ENCODE measurements around the gene ITFG1.
"Not testable (repeated sequence)": the region's sequence is repeated elsewhere in the genome, so short reads cannot be mapped to it uniquely, and the experiment has no call there.

Gene ITFG1

DNA sequence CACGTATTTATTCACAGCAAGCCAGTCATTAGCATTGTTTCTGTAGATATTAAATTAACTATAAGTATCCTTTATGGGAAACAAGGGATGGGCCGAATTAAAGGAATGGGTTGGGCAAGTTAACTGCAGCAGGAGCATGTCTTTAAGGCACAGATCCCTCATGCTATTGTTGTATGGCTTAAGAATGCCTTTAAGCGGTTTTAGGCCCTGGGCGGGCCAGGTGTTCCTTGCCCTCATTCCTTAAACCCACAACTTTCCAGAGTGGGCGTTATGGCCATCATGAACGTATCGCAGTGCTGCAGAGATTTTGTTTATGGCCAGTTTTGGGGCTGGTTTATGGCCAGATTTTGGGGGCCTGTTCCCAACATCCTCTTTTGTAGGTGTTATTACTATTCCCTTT is 9.3 kb upstream of the ITFG1 start:
- Histone ChIP-seq H3K9me3 (no peaks in the 10 kb centered on the region), H3K27me3 (no peaks in the 10 kb centered on the region), H3K4me3 (ENCODE audit: low read depth, low read length) (no peak overlapping the region), H3K4me1 (peaks cover 18% of the 10 kb centered on the region), H3K36me3 (no peaks in the 10 kb centered on the region)
- no peak for DNase-seq
- TF ChIP-seq, protein P1, sequence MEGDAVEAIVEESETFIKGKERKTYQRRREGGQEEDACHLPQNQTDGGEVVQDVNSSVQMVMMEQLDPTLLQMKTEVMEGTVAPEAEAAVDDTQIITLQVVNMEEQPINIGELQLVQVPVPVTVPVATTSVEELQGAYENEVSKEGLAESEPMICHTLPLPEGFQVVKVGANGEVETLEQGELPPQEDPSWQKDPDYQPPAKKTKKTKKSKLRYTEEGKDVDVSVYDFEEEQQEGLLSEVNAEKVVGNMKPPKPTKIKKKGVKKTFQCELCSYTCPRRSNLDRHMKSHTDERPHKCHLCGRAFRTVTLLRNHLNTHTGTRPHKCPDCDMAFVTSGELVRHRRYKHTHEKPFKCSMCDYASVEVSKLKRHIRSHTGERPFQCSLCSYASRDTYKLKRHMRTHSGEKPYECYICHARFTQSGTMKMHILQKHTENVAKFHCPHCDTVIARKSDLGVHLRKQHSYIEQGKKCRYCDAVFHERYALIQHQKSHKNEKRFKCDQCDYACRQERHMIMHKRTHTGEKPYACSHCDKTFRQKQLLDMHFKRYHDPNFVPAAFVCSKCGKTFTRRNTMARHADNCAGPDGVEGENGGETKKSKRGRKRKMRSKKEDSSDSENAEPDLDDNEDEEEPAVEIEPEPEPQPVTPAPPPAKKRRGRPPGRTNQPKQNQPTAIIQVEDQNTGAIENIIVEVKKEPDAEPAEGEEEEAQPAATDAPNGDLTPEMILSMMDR (IDR thresholded peaks at IDR 0.05; ENCODE audit: low read depth, low read length), result no peak

DNA sequence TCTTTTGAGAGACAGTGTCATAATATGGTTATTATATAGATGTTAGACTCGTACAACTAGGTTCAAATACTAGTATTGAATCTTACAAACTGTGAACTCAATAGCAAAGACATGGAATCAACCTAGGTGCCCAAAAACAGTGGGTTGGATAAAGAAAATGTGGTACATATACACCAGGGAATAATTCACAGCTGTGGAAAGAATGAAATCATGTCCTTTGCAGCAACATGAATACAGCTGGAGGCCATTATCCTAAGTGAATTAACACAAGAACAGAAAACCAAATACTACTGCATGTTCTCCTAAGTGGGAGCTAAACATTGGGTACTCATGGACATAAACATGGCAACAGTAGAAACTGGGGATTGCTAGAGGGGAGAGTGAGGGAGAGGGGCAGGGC is 8.4 kb upstream of the ITFG1 start:
- TF ChIP-seq, protein P1 (IDR thresholded peaks at IDR 0.05; ENCODE audit: low read depth, low read length), result no peak
- H3K9me3 ChIP-seq, result no peaks in the 10 kb centered on the region

DNA sequence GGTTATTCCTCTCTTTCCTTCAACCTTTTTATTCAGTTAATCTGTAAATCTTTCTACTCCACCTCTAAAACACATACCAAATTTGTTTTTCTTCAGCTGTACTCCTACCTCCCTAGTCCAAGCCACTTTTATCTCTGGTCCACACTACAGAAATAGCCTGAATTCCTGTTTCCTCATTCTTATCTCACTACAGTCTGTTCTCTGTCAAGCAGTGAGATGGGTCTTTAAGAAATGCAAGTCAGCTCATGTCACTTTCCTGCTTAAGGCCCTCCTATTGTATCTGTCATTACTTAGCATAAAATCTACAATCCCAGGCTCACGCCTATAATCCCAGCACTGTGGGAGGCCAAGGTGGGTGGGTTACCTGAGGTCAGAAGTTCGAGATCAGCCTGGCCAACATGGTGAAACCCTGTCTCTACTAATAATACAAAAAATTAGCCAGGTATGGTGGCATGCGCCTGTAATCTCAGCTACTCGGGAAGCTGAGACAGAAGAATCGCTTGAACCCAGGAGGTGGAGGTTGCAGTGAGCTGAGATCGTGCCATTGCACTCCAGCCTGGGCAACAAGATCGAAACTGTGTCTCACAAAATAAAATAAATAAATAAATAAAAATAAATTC is 7.3 kb upstream of the ITFG1 start:
- peaks cover 18% of the 10 kb centered on the region for H3K4me1 ChIP-seq
- H3K9me3 ChIP-seq; H3K4me3 ChIP-seq (ENCODE audit: low read depth, low read length); H3K27me3 ChIP-seq; H3K36me3 ChIP-seq; DNase-seq: not testable (repeated sequence)

More for the DNA sequence above, 8.4 kb upstream of the ITFG1 start:
- no peaks in the 10 kb centered on the region for H3K36me3 ChIP-seq
- peaks cover 18% of the 10 kb centered on the region for H3K4me1 ChIP-seq
- no peak overlapping the region for H3K4me3 ChIP-seq (ENCODE audit: low read depth, low read length)
- DNase-seq, result no peak
- H3K27me3 ChIP-seq, result no peaks in the 10 kb centered on the region

DNA sequence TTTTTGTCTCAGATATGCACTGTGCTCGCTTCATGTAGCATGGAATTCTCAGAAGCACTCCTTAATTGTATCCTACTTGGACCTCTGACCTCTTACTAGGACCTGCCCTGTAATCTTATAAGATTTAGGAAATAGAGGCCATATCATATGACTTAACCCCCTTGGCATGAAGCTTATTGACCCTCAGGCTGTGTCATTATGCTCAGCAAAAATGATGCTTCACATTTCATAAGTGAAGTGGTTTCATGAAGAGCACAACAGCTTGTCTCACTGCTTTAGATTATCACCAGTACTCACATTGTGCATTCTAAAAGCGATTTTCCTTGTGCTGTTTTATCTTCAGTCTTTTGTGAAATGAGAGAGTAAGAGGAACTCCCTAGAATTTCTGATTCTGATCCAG is 6.6 kb upstream of the ITFG1 start:
- H3K27me3 ChIP-seq, result no peaks in the 10 kb centered on the region
- TF ChIP-seq, protein P1 (IDR thresholded peaks at IDR 0.05; ENCODE audit: low read depth, low read length), result no peak
- peaks cover 18% of the 10 kb centered on the region for H3K4me1 ChIP-seq
- no peaks in the 10 kb centered on the region for H3K9me3 ChIP-seq
- DNase-seq, result no peak
- no peaks in the 10 kb centered on the region for H3K36me3 ChIP-seq
- H3K4me3 ChIP-seq (ENCODE audit: low read depth, low read length), result no peak overlapping the region

DNA sequence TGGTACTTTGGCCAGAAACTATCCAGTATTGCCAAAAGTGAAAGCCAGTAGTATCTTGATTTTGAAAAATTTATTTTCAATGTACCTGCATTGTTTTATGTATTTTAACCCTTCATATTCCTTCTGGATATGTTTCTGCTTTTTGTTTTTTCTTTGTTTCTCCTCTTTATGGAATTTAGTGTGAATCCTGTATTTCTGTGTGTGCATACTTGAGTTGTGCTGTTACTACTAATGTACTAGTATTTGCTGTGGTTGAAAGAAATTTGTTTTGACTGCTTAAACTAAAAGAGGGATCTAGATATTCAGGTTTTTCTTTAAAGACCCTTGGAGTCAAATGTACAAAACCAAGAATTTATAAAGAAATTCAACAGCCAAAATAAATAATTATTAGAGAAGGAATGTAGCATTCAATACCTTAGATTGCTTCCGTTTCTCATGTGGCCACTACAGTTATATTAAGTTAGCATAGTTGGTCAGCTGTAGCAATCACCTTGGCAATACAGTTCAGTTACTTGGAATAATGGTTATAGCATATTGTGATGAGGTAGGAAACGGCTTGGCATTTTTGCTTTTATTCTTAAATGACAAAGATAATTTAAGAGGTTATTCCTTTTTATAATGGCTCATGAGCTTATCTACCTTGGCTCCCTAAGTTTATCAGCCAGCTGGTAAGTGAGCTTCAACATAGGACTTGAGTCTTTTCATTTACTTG is 5.2 kb upstream of the ITFG1 start:
- peaks cover 18% of the 10 kb centered on the region for H3K4me1 ChIP-seq
- no peaks in the 10 kb centered on the region for H3K9me3 ChIP-seq
- TF ChIP-seq, protein P1 (IDR thresholded peaks at IDR 0.05; ENCODE audit: low read depth, low read length), result no peak
- H3K27me3 ChIP-seq, result no peaks in the 10 kb centered on the region
- H3K4me3 ChIP-seq (ENCODE audit: low read depth, low read length), result no peak overlapping the region
- H3K36me3 ChIP-seq, result no peaks in the 10 kb centered on the region
- no peak for DNase-seq

DNA sequence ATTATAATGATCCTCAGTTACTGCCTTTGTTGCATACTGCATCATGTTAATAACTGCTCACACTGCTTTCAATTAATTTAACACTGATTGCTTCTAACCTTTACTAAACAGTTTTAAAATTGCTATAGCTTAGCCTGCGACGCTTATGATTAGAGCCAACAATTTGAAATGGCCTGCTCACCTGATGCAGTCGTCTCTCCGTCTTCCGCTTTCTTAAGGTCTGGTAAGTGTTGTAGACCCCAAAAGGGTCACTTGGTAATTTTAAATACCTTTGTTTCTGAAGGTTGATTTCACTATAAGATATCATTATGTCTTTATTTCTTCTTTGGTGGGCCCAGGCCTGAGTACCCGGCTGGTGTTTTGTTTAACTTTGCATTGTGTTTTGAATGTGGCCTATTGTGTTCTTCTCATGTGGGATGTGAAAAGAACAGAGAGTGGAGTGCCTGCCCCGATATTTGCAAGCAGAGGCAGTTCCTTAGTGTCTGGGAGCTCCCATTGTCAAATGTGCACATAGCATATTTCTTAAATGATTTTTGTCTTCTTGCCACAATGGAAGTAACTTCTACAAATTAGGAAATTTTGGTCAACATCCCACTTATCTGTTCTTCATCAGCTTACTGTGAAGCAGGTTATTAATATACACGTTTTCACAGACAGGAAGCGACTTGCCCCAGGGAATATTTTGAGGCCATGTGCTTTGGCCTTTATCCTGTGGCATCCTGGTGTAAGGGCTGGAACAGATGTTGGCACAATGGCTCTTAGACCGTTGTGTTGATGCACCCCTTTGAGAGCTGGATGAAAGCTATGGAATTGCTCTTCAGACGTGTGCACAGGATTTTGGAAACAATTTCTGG is 3.1 kb upstream of the ITFG1 start:
- Histone ChIP-seq H3K4me3 (ENCODE audit: low read depth, low read length) (no peak overlapping the region), H3K27me3 (no peaks in the 10 kb centered on the region), H3K9me3 (no peaks in the 10 kb centered on the region), H3K36me3 (no peaks in the 10 kb centered on the region; the same call in 1 of the 2 replicates), H3K4me1 (peaks cover 9% of the 10 kb centered on the region)
- DNase-seq, result peak; percentile 64
- TF ChIP-seq, protein P1 (IDR thresholded peaks at IDR 0.05; ENCODE audit: low read depth, low read length), result no peak
